Tibial artery (tissue), 4 donors: ENCODE results near the gene KMT2C.
A peak's percentile ranks its signal among the peaks of the same experiment; 100 is the strongest.
"Not testable (repeated sequence)": the region's sequence is repeated elsewhere in the genome, so short reads cannot be mapped to it uniquely, and the experiment has no call there.

ENCODE experiments used
- DNase-seq, 2 donors: peaks; one replicate each; pipeline ENCODE4 v3.0.0-alpha.2; 2019
- H3K27ac ChIP-seq, 2 donors: fragments of 200-600 bp; sonication (generic) in 1 of 2; 1 replicate in 1 of 2; 2 replicates in 1 of 2; pipeline ENCODE4 v1.5.1; 2018 to 2019; ENCODE audit warnings: mild to moderate bottlenecking in 1 of 2
- H3K27me3 ChIP-seq, 2 donors: fragments of 200-600 bp; sonication (generic) in 1 of 2; one replicate each; pipeline versions ENCODE4 v1.5.1 to v1.6.0; 2016 to 2019
- H3K36me3 ChIP-seq, 3 donors: fragments of 200-600 bp; sonication (generic) in 2 of 3; one replicate each; pipeline ENCODE4 v1.5.1; 2016 to 2019; ENCODE audit warnings: mild to moderate bottlenecking in 2 of 3
- H3K4me1 ChIP-seq, 4 donors: fragments of 200-600 bp; sonication (generic) in 2 of 4; 1 replicate in 3 of 4; 2 replicates in 1 of 4; pipeline ENCODE4 v1.5.1; 2016 to 2019
- H3K4me3 ChIP-seq, 2 donors: fragments of 200-600 bp; sonication (generic) in 1 of 2; 1 replicate in 1 of 2; 2 replicates in 1 of 2; pipeline ENCODE4 v1.5.1; 2018 to 2019; ENCODE audit warnings: mild to moderate bottlenecking in 2 of 2
- H3K9me3 ChIP-seq, 3 donors: fragments of 200-600 bp; sonication (generic) in 1 of 3; one replicate each; pipeline ENCODE4 v1.5.1; 2016 to 2019
- CTCF ChIP-seq, 2 experiments: fragments of 200-600 bp in 1 of 2; fragments of 450-650 bp in 1 of 2; IDR thresholded peaks; one replicate each; pipeline ENCODE4 v1.5.1; 2017 to 2019; ENCODE audit warnings: antibody characterized with exemption in 2 of 2, mild to moderate bottlenecking in 1 of 2, moderate library complexity in 1 of 2
- intact Hi-C: fragments of 100-400 bp; cut with DNase I; formaldehyde crosslinking; loops from one replicate; pipeline ENCODE4 v1.15.0; 2023; ENCODE audit warnings: low total_unique reads

KMT2C gene

GRCh38 chr7:152433721-152434490, 1.9 kb downstream of the KMT2C start:
- peaks cover 0 to 58% (median 18%) of the 10 kb centered on the region in 4 donors for H3K4me1 ChIP-seq
- H3K4me3 ChIP-seq: peak overlapping the region; percentile 97 to 98
- TF ChIP-seq CTCF (IDR thresholded peaks at IDR 0.05): peak; percentile 18 to 32
- H3K27ac ChIP-seq: peak overlapping the region; percentile 98 to 99
- DNase-seq: peak in 1 of 2 donors; percentile 46
- H3K27me3 ChIP-seq, intact Hi-C loops, H3K36me3 ChIP-seq, H3K9me3 ChIP-seq: not testable (repeated sequence)

- H3K4me3 ChIP-seq, H3K27me3 ChIP-seq, DNase-seq, H3K9me3 ChIP-seq, intact Hi-C loops, H3K36me3 ChIP-seq, H3K27ac ChIP-seq: not testable (repeated sequence)
- peaks cover 0 to 70% (median 25%) of the 10 kb centered on the region in 4 donors for H3K4me1 ChIP-seq
These were observed 3.1 kb downstream of the KMT2C start for GRCh38 chr7:152432735-152433134.

GRCh38 chr7:152430854-152431253, 4.9 kb downstream of the KMT2C start:
- DNase-seq: no peak
- intact Hi-C loops: no loop called here
- Histone ChIP-seq H3K9me3 (no peaks in the 10 kb centered on the region), H3K27me3 (no peaks in the 10 kb centered on the region), H3K4me3 (no peak overlapping the region), H3K4me1 (peaks cover 0 to 83% (median 33%) of the 10 kb centered on the region in 4 donors), H3K27ac (no peak overlapping the region), H3K36me3 (no peaks in the 10 kb centered on the region)
- no peak for TF ChIP-seq CTCF (IDR thresholded peaks at IDR 0.05)

GRCh38 chr7:152430118-152430517, 5.7 kb downstream of the KMT2C start:
- peak overlapping the region in 1 of 2 donors; percentile 7 for H3K27ac ChIP-seq
- H3K9me3 ChIP-seq, intact Hi-C loops, H3K4me3 ChIP-seq, DNase-seq, H3K27me3 ChIP-seq, H3K36me3 ChIP-seq: not testable (repeated sequence)
- peaks cover 0 to 89% (median 36%) of the 10 kb centered on the region in 4 donors for H3K4me1 ChIP-seq

- no peak for DNase-seq
- Histone ChIP-seq H3K27ac (no peak overlapping the region), H3K27me3 (no peaks in the 10 kb centered on the region), H3K9me3 (peaks cover 0 to 10% (median 0%) of the 10 kb centered on the region in 3 donors), H3K36me3 (no peaks in the 10 kb centered on the region), H3K4me1 (peaks cover 0 to 58% (median 27%) of the 10 kb centered on the region in 4 donors), H3K4me3 (no peak overlapping the region)
- intact Hi-C loops: no loop called here
- no peak for TF ChIP-seq CTCF (IDR thresholded peaks at IDR 0.05)
These were observed 11.3 kb downstream of the KMT2C start for GRCh38 chr7:152424348-152425108.

- H3K27ac ChIP-seq: no peak overlapping the region
- TF ChIP-seq CTCF (IDR thresholded peaks at IDR 0.05): no peak
- DNase-seq: no peak
- intact Hi-C loops: no loop called here
- no peaks in the 10 kb centered on the region for H3K27me3 ChIP-seq
- peaks cover 0 to 10% (median 0%) of the 10 kb centered on the region in 3 donors for H3K9me3 ChIP-seq
- no peaks in the 10 kb centered on the region for H3K36me3 ChIP-seq
- H3K4me1 ChIP-seq: peaks cover 0 to 53% (median 24%) of the 10 kb centered on the region in 4 donors
- H3K4me3 ChIP-seq: no peak overlapping the region
These were observed 11.8 kb downstream of the KMT2C start for GRCh38 chr7:152423991-152424347.

- H3K9me3 ChIP-seq: peaks cover 0 to 10% (median 0%) of the 10 kb centered on the region in 3 donors
- H3K4me3 ChIP-seq, intact Hi-C loops, H3K36me3 ChIP-seq, H3K27me3 ChIP-seq, DNase-seq, H3K27ac ChIP-seq: not testable (repeated sequence)
- H3K4me1 ChIP-seq: peaks cover 0 to 45% (median 18%) of the 10 kb centered on the region in 4 donors
These were observed 12.6 kb downstream of the KMT2C start for GRCh38 chr7:152423171-152423570.

GRCh38 chr7:152420950-152421349, 14.9 kb downstream of the KMT2C start:
- H3K36me3 ChIP-seq, intact Hi-C loops, H3K27ac ChIP-seq: not testable (repeated sequence)

More at GRCh38 chr7:152420950-152421349, 14.9 kb downstream of the KMT2C start:
- DNase-seq, H3K4me3 ChIP-seq, H3K27me3 ChIP-seq: not testable (repeated sequence)
- Histone ChIP-seq H3K9me3 (peaks cover 0 to 10% (median 0%) of the 10 kb centered on the region in 3 donors), H3K4me1 (peaks cover 0 to 23% (median 8%) of the 10 kb centered on the region in 4 donors)
